Astrocyte (in vitro differentiated cells and primary cell): Measurements from ENCODE around the gene DERA.

ENCODE experiments used
- CTCF ChIP-seq: IDR thresholded peaks from 2 replicates; pipeline ENCODE4 v1.5.1; 2011; ENCODE audit warnings: low read depth, mild to moderate bottlenecking, inconsistent platforms, low read length, moderate library complexity; ENCODE audit not compliant: insufficient read depth
- EZH2 ChIP-seq: IDR thresholded peaks from 2 replicates; pipeline ENCODE4 v1.6.1; 2012; ENCODE audit warnings: mild to moderate bottlenecking, low read length, inconsistent platforms; ENCODE audit not compliant: insufficient read depth

DNA sequence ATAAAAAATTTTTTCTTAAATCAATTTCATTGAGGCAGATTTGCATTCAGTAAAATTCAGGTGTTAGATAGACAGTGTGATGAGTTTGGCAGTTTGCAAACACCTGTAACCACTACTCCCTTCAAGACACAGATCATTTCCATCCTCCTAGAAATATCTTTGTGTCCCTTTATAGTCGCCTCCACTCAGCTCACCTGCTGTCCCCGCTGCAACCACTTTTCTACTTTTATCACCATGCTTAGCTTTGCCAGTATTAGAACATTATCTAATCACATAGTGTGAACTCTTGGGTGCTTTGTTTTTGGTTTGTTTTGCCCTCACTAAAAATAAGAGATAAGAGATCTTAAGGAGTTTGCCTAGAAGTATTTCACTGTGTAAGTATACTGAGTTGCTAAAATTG, 73.8 kb downstream of the DERA start:
- TF ChIP-seq CTCF, result no peak
- TF ChIP-seq EZH2, result no peak
